OCI-M2 (cell line): ENCODE data around the gene PHKA2.
"Not testable (repeated sequence)": the region's sequence is repeated elsewhere in the genome, so short reads cannot be mapped to it uniquely, and the experiment has no call there.

Experiments used
- DNase-seq: peaks from one replicate; lab custom pipeline; 2025; ENCODE audit not compliant: unreplicated experiment; lab: John Stamatoyannopoulos, UW

The PHKA2 gene

DNA sequence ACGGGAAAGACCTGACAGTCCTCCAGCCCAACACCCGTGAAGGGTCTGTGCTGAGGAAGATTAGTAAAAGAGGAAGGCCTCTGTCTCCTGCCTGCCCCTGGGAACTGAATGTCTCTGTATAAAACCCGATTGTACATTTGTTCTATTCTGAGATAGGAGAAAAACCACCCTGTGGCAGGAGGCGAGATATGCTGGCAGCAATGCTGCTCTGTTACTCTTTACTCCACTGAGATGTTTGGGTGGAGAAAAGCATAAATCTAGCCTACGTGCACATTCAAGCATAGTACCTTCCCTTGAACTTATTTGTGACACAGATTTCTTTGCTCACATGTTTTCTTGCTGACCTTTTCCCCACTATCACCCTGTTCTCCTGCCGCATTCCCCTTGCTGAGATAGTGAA lies 3.7 kb downstream of the PHKA2 start:
- not testable (repeated sequence) for DNase-seq

- no peak for DNase-seq
Observed at GRCh38 chrX:18974993-18975392, 8.9 kb downstream of the PHKA2 start.

DNA sequence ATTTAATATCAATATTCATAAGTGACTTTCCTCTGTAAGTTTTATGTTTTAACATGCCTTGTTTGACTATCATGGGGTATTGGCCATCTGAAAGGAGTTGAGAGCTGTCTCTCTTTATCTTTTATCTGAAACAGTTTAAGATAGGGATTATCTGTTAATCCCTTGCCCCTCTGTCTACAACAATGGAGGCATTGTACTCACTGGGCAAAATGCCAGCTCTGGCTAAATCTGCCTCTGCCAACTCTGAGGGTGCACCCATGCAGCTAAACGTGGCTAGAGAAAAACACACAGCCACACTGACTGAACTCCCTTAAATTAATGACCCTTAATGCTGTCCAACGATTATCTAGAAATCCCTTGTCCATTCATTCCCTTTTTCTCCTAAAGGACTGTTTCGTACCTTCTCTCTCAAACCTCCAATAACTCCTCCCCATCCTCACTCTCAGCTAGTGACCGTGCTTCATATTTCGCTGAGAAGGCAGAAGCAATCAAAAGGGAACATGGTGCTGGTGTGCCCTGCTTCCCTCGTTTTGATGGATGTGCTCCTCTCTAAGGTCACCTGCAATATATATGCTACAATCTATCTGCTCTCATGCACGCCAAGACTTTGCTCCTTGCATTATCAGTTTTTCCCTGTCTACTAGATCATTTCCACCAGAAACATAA lies 10.3 kb downstream of the PHKA2 start:
- DNase-seq, result no peak

- no peak for DNase-seq
Observed at GRCh38 chrX:18971506-18971905, 12.4 kb downstream of the PHKA2 start.

DNA sequence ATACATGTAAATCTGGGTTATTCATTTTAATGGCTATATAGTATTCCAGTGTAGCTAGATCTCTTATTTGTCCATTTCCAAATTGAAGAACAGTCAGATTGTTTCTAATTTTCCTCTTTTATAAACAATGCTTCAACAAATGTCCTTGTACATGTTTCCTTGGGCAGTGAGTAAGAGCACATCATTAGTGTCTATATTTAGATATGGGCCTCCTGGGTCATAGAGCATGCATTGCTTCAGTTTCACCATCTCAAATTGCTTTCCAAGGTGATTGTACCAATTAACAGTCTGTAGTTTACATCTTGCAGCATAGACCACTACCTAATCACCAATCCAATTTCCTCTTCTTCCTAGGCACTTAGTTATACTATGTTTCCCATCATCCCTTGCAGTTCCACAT lies 13.4 kb downstream of the PHKA2 start:
- no peak for DNase-seq

GRCh38 chrX:18966624-18967023 lies 17.3 kb downstream of the PHKA2 start:
- no peak for DNase-seq

DNA sequence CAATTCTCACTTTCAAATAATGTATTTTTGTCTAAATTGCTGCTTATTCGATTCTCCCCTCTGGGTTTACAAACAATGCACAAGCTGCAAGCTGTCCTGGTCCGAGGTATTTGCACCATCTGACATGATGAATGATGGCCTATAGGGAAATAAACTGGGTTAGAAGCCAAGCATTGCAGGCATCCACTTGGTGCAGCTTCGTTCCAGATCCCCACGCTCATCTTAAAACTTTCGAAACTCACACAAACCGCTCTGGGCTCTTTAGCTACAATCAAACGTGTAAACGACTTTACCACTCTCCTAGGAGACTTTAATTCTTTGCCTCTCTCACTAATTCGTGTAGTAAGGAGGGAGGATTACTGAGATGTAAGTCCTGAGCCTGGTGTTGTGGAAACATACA lies 19.0 kb downstream of the PHKA2 start:
- DNase-seq, result no peak

DNA sequence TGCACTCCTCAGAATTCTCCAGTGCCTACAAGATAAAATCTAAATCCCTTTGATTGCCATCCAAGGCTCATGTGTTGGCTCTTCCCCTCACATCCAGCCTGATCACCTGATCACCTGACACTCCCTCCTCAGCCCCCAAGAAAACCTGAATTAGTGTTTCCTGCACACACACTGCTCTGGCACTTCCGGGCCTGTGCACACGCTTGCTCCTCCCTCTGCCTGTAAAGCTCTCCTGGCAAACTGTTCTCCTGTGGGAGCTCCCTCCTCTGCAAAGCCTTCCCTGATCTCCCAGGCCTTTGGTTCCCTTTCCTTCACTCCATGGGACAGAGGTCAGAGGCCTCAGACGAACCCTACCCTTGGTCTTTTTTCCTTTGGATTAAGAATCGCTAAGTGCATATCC lies 19.9 kb downstream of the PHKA2 start:
- DNase-seq, result no peak

GRCh38 chrX:18962329-18962728 lies 21.6 kb downstream of the PHKA2 start:
- no peak for DNase-seq

DNA sequence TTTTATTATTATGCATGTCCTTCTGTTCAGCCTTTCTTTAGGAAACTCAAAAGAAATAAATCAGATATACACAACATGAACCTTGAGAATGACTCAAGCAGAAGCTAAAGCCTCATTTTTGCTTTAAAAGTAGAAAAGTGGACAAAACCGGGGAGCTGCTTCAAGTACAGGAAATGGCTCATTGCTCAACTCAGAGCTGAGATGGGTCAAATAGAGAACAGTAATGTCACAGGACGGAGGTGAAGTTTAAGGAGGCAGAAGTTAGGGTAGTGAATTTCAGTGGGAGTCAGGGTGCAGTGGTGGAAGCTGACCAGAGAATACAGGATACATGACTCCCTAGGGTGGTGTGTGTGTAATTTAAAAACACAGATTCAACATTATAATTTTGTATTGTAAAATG lies 22.2 kb downstream of the PHKA2 start:
- DNase-seq, result no peak

DNA sequence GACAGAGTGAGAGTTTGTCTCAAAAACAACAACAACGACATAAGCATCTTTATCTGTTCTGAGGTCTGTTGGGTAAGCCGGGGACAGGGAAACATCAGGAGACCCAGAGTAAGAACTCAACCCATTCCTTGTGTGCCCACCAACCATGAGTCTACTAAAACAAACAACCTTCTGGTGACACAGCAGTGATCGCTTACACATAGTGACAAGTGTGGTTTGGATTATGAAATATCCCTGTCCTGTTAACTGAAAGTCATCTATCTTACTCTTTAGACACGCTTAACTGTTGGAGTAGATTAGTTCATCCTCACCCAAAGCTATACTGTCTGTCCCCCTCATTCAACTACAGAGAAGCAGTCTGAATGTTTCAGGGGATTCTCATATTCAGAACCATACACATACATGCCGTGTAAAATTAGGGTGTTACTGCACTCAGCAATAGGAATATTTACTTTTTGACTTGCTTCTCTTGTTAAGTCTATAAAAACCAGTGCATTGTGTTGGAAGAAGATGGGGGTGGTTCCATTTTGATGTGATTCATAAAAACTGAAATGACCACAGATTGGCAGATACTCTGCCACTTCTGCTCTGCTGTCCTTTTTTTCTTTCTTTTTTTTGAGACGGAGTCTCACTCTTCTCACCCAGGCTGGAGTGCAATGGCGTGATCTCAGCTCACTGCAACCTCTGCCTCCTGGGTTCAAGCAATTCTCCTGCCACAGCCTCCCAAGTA lies 27.4 kb downstream of the PHKA2 start:
- no peak for DNase-seq

DNA sequence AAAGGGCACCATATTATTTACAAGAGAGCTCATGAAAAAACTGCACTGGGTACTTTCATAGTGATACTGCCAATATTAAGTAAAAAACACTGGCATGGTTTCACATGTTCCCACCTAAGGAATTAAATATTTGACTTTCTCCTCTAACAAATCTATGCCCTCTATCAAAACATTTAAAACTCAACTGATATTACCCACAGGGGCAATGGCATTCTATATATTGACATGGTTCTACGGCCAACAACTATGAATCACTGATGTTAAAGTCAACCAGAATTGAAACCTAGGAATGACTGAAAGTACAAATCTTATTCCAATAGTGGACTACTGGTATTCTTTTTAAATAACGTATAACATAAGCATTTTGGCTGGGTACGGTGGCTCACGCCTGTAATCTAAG lies 28.2 kb downstream of the PHKA2 start:
- DNase-seq, result no peak

- DNase-seq, result no peak
Observed at GRCh38 chrX:18951032-18951431, 32.9 kb downstream of the PHKA2 start.

- no peak for DNase-seq
Observed at GRCh38 chrX:18949944-18950301, 34.0 kb downstream of the PHKA2 start.

DNA sequence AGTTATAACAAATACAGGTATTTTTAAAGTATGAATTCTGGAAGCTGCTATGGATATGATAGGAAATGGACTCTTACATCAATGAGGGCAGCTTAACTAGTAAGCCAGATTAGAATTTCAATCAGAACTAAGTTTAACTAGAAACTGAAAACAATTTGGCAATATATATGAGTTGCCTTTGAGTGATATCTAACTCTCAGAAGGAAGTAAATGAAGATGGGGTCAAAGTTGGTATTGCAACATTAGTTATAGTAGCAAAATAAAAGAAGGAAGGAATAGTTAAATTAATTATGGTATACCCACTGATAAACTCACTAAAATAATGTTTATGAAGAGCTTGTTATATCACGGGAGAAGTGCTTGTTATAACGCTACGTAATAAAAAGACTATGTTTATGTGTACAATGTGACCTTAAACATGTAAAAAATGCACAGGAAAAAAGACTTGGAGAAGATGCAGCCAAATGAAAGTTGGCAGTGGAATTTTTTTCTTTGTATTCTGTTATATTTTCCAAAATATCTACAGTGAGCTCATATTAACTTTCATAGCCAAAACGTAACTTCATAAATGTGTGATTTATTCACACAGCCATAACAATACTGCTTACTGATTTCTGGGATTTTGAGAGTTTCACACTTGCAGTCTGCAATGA lies 34.5 kb downstream of the PHKA2 start:
- DNase-seq, result no peak

DNA sequence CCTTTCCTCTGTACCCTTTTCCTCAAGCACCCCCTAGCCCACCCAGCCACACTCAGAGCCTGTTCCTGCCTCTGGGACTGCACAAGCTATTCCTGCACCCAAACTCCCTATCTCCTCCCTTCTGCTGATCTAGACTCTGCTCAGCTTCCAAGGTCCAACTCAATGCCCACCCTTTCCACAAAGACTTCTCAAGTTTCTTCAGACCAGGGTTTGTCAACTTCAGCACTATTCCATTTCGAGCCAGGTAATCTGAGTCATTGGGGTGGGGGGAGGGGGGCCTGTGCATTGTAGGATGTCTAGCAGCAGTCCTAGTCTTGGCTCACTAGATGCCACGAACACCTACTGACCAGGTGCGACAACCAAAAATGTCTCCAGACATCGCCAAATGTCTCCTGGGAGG lies 37.3 kb downstream of the PHKA2 start:
- DNase-seq, result no peak

DNA sequence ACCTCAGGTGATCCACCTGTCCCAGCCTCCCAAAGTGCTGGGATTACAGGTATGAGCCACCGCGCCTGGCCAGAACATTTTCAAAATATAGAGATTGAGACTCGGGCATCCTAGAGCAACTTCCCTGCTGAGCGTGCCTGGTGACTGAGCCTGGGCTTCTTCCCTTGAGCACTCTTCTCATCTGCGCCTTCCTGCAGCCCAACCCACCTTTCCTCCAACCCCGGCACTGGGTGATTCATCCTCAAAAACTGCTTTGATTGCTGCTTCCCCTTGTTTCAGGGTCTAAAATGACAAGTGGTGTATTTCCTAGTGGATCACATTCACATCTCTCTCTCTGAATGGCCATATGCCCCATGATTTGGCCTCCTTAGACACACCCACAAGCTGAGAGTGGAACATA lies 37.8 kb downstream of the PHKA2 start:
- DNase-seq, result no peak

DNA sequence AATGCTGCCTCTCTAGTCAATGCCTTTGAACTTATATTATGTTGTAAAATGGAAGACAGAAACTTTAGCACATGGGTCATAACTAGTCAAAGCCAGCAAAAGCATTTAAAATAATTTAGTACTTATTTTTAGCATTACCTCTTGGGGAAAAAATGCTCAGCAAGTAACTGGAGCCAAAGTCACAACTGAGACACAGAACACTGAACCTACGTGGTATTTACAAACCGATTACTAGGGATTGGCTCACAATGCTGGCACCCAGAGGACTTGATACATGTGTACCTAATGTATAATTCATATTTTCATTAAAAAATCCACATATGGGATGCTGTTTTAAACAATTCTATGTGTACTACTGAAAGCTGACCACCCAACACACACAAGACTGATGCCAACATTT lies 38.4 kb downstream of the PHKA2 start:
- no peak for DNase-seq

DNA sequence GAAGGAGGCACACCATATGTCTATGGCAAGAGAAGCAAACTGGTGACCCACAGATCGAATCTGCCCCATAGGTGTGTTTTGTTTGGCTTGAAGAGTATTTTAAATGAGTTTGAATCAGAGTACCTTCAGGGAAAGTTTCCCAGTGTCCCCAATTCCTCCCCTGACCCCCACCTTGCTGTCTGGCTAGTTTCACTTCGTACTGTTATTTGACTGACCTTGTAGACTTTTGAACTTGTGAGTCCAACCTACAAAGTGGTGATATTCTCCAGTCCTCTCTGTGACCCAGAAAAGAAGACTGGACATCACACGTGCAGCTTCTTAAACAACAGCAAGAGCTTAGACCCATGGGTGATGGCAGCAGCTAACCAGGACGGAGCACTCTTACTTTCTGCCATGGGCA lies 39.4 kb downstream of the PHKA2 start:
- DNase-seq, result no peak

- no peak for DNase-seq
Observed at GRCh38 chrX:18941896-18942295, 42.0 kb downstream of the PHKA2 start.

GRCh38 chrX:18938710-18939109 lies 45.2 kb downstream of the PHKA2 start:
- no peak for DNase-seq

- no peak for DNase-seq
Observed at GRCh38 chrX:18937173-18937572, 46.7 kb downstream of the PHKA2 start.

DNA sequence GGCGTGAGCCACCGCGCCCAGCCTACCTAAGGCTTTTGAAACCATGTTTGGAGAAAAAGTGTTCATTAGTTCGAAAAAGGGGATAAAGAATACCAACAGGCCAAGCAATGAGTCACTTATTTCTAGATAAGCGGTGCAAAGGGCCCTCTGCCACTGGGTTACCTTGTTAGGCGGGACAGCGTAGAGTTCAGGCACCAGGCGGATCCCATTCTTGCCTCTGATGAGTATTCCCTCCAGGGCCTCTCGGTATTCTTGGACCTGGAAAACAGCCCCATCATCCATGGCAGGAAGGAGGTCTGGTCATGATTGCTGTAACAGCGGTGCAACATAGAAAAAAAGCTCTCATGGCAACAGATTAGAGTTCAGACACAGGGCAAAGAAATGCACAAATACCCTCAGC lies 48.0 kb downstream of the PHKA2 start:
- no peak for DNase-seq
